ENCODE measurements around the gene AUTS2.

Gene AUTS2

GRCh38 chr7:70383066-70383782, 784.9 kb downstream of the AUTS2 start:
- no peak for TF ChIP-seq CTCF (IDR thresholded peaks at IDR 0.05; ENCODE audit: extremely low read depth, missing control alignments)
- DNase-seq (ENCODE audit: low spot score): no peak

- DNase-seq (ENCODE audit: low spot score): no peak
These were observed 785.7 kb downstream of the AUTS2 start for GRCh38 chr7:70384024-70384423.

GRCh38 chr7:70384891-70385290, 786.6 kb downstream of the AUTS2 start:
- no peak for TF ChIP-seq CTCF (IDR thresholded peaks at IDR 0.05; ENCODE audit: extremely low read depth, missing control alignments)
- DNase-seq (ENCODE audit: low spot score): no peak

More at GRCh38 chr7:70384024-70384423, 785.7 kb downstream of the AUTS2 start:
- TF ChIP-seq CTCF (IDR thresholded peaks at IDR 0.05; ENCODE audit: extremely low read depth, missing control alignments): no peak

- DNase-seq (ENCODE audit: low spot score): no peak
These were observed 788.9 kb downstream of the AUTS2 start for GRCh38 chr7:70387217-70387616.

GRCh38 chr7:70389531-70390151, 791.4 kb downstream of the AUTS2 start:
- no peak for TF ChIP-seq CTCF (IDR thresholded peaks at IDR 0.05; ENCODE audit: extremely low read depth, missing control alignments)
- DNase-seq (ENCODE audit: low spot score): no peak

More at GRCh38 chr7:70387217-70387616, 788.9 kb downstream of the AUTS2 start:
- no peak for TF ChIP-seq CTCF (IDR thresholded peaks at IDR 0.05; ENCODE audit: extremely low read depth, missing control alignments)

- no peak for TF ChIP-seq CTCF (IDR thresholded peaks at IDR 0.05; ENCODE audit: extremely low read depth, missing control alignments)
- DNase-seq (ENCODE audit: low spot score): no peak
These were observed 792.0 kb downstream of the AUTS2 start for GRCh38 chr7:70390251-70390650.

- TF ChIP-seq CTCF (IDR thresholded peaks at IDR 0.05; ENCODE audit: extremely low read depth, missing control alignments): no peak
These were observed 794.1 kb downstream of the AUTS2 start for GRCh38 chr7:70392256-70392876.

More at GRCh38 chr7:70392256-70392876, 794.1 kb downstream of the AUTS2 start:
- no peak for DNase-seq (ENCODE audit: low spot score)
